GM23338 (cell line): Measurements from ENCODE around the gene KBTBD12. TPM values are rescaled to one million over a fixed set of nuclear protein-coding genes. Genes with fewer than 3 reads are reported as not detected.
A peak's percentile ranks its signal among the peaks of the same experiment; 100 is the strongest.

Source experiments
- ATAC-seq: fragments of 200-7000 bp; cut with Tn5 transposase; 3 replicates; pipeline ENCODE4 v1.9.1; 2020
- DNase-seq: peaks from one replicate; pipeline ENCODE4 v3.0.0-alpha.2; 2015; ENCODE audit warnings: low spot score
- H2AFZ ChIP-seq: fragments of 200-600 bp; sonication (generic); 2 replicates; pipeline ENCODE4 v1.8.0; 2016; ENCODE audit warnings: antibody characterized with exemption, mild to moderate bottlenecking, moderate library complexity
- H3F3A ChIP-seq: fragments of 200-600 bp; sonication (generic); replicated peaks from 2 replicates; pipeline ENCODE4 v1.8.0; 2017; ENCODE audit warnings: antibody characterized with exemption, mixed run types, low read depth
- H3K27ac ChIP-seq: fragments of 200-600 bp; sonication (generic); 2 replicates; pipeline ENCODE4 v1.6.1; 2016; ENCODE audit warnings: low read depth
- H3K27me3 ChIP-seq: fragments of 200-600 bp; sonication (generic); 2 replicates; pipeline ENCODE4 v1.8.0; 2016; ENCODE audit warnings: mild to moderate bottlenecking, mixed run types, moderate library complexity; ENCODE audit not compliant: insufficient read depth
- H3K36me3 ChIP-seq: fragments of 200-600 bp; sonication (generic); 2 replicates; pipeline ENCODE4 v1.8.0; 2016; ENCODE audit warnings: mild to moderate bottlenecking; ENCODE audit not compliant: insufficient read depth
- H3K4me1 ChIP-seq: fragments of 200-600 bp; sonication (generic); 2 replicates; pipeline ENCODE4 v1.8.0; 2016; ENCODE audit warnings: mild to moderate bottlenecking, moderate library complexity; ENCODE audit not compliant: insufficient read depth
- H3K4me2 ChIP-seq: fragments of 200-600 bp; sonication (generic); 2 replicates; pipeline ENCODE4 v1.7.1; 2017; ENCODE audit warnings: mixed run types
- H3K4me3 ChIP-seq: fragments of 200-600 bp; sonication (generic); 2 replicates; pipeline ENCODE4 v1.6.1; 2016; ENCODE audit warnings: mixed run types
- H3K79me2 ChIP-seq: fragments of 200-600 bp; sonication (generic); replicated peaks from 2 replicates; pipeline ENCODE4 v1.8.0; 2017; ENCODE audit warnings: mild to moderate bottlenecking; ENCODE audit not compliant: insufficient read depth
- H3K9me2 ChIP-seq: fragments of 200-600 bp; sonication (generic); 2 replicates; pipeline ENCODE4 v1.8.0; 2017; ENCODE audit not compliant: insufficient read depth
- H4K20me1 ChIP-seq: fragments of 200-600 bp; sonication (generic); replicated peaks from 2 replicates; pipeline ENCODE4 v1.8.0; 2017; ENCODE audit warnings: mild to moderate bottlenecking; ENCODE audit not compliant: insufficient read depth
- H3K27ac Mint-ChIP-seq: 2 replicates; pipeline ENCODE4 v1.8.0; 2020; ENCODE audit warnings: inconsistent platforms, mild to moderate bottlenecking, moderate library complexity, mixed read lengths
- H3K27me3 Mint-ChIP-seq: 3 replicates; pipeline ENCODE4 v1.8.0; 2022; ENCODE audit warnings: low read depth, mild to moderate bottlenecking, moderate library complexity, mixed read lengths, inconsistent platforms; ENCODE audit not compliant: insufficient read depth, poor library complexity
- H3K36me3 Mint-ChIP-seq: 3 replicates; pipeline ENCODE4 v1.8.0; 2021; ENCODE audit warnings: low read depth, mild to moderate bottlenecking, inconsistent platforms, moderate library complexity, mixed read lengths
- H3K4me1 Mint-ChIP-seq: 3 replicates; pipeline ENCODE4 v1.8.0; 2020; ENCODE audit warnings: mild to moderate bottlenecking, inconsistent platforms, mixed read lengths
- H3K4me3 Mint-ChIP-seq: 3 replicates; pipeline ENCODE4 v1.8.0; 2021; ENCODE audit warnings: moderate library complexity, mild to moderate bottlenecking, inconsistent platforms, mixed read lengths
- H3K9me3 Mint-ChIP-seq: 3 replicates; pipeline ENCODE4 v1.8.0; 2020; ENCODE audit warnings: moderate library complexity, mild to moderate bottlenecking, inconsistent platforms, mixed read lengths
- CREB1 ChIP-seq: fragments of 250-450 bp; sonication (Bioruptor Pico); IDR thresholded peaks from 2 replicates; pipeline ENCODE4 v1.5.0; 2020; ENCODE audit warnings: low read depth, mild to moderate bottlenecking, moderate library complexity
- ETS1 ChIP-seq: IDR thresholded peaks from 2 replicates; pipeline ENCODE4 v1.6.1; 2016; ENCODE audit warnings: antibody characterized with exemption
- JUNB ChIP-seq: IDR thresholded peaks from one replicate; pipeline ENCODE4 v1.6.1; 2016; ENCODE audit warnings: antibody characterized with exemption; ENCODE audit not compliant: unreplicated experiment
- NANOG ChIP-seq: IDR thresholded peaks from 2 replicates; pipeline ENCODE4 v1.6.1; 2016; ENCODE audit warnings: antibody characterized with exemption, borderline replicate concordance
- ZNF331 ChIP-seq: fragments of 250-450 bp; sonication (Bioruptor Pico); IDR thresholded peaks from 2 replicates; pipeline ENCODE4 v1.5.0; 2020; ENCODE audit warnings: low read depth, mild to moderate bottlenecking, moderate library complexity
- polyA plus RNA-seq: library from polyadenylated mRNA; unstranded; fragments of >200 nt; fragmentation: Nextera tagmentation; extraction: Ambion mirVana; gene quantifications from 2 replicates; pipeline ENCODE4 v1.2.1, GENCODE V29; 2016
- total RNA-seq: library from RNA; depleted of rRNA; stranded (reverse); fragments of >200 nt; shearing (Covaris generic); gene quantifications from 2 replicates; pipeline ENCODE4 v1.2.3, GENCODE V29; 2014
- TF ChIP-seq, protein P1 (sequence below), 2 experiments: fragments of 200-600 bp in 1 of 2; sonication (generic) in 1 of 2; conservative IDR thresholded peaks; 2 replicates each; pipeline versions ENCODE4 v1.5.1 to v1.6.1; 2016 to 2017; ENCODE audit warnings: antibody characterized with exemption in 2 of 2, low read depth in 2 of 2, mild to moderate bottlenecking in 2 of 2, moderate library complexity in 1 of 2
- TF ChIP-seq, protein P2 (sequence below): fragments of 250-450 bp; sonication (Bioruptor Pico); IDR thresholded peaks from 2 replicates; pipeline ENCODE4 v1.5.0; 2020; ENCODE audit warnings: mild to moderate bottlenecking, moderate library complexity

KBTBD12 gene
- total and polyA plus RNA-seq, 2 experiments from 2014 or later = 0.53 to 0.69 TPM

DNA sequence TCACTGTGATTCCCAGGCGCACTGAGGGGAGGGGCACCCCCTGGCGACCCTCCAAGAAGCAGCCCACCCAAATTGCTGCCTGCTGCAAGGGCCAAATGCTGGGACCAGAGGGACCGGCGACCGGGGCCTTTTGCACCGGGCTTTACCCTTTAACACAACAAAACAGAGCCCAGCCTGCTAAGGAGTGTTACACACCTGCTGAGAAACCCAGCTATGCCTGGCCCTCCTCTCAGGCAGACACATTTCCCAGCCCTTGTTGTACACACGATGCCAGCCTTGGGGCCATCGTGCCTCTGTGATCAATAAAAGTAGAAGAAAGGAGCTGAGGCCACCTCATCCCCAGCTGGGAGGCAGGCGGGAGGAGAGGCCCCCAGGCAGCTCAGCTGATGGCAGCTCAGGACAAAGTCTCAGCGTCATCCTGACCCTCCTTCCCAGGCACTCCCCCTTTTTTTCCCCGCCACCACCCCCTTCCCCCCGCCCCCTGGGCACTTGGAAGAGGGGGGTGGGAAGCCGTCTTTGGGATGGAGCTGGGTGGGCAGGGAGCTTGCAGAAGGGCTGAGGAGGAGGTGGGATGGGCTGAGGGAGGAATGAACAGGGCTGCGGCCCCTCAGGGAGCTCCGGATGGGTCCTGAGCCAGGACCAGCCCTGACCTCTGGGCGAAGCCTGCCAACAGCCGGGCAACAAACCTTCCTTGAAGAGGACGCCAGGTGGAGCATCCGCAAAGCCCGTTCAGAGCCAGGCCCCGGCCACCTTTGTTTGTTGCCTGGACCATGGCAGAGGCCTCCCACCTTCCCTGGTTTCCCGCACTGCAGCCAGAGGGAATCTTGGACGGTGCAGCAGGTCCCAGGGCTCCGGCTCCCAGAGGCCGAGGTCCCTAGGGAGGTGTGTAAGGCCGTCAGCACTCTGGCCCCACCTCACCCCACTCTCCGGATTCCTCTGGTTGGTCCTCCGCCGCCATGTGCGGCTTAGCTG lies 91.3 kb downstream of the KBTBD12 start:
- H3K27ac ChIP-seq = peak overlapping the region; percentile 74; the same call in 1 of the 2 replicates
- H3K27me3 ChIP-seq = no peaks in the 10 kb centered on the region
- H3K4me3 ChIP-seq = peak overlapping the region; percentile 45

More for the DNA sequence above, 91.3 kb downstream of the KBTBD12 start:
- H4K20me1 ChIP-seq = no peaks in the 10 kb centered on the region
- Mint-ChIP-seq H3K27me3 (peaks cover 4% of the 10 kb centered on the region), H3K9me3 (no peaks in the 10 kb centered on the region), H3K4me3 (peak overlapping the region; percentile 61), H3K27ac (no peak overlapping the region; the same call in 1 of the 2 replicates), H3K4me1 (peaks cover 20% of the 10 kb centered on the region), H3K36me3 (no peaks in the 10 kb centered on the region)
- H3K4me1 ChIP-seq = peaks cover 19% of the 10 kb centered on the region
- peak overlapping the region; percentile 85 for H3K4me2 ChIP-seq
- H3K9me2 ChIP-seq = no peaks in the 10 kb centered on the region
- no peak for TF ChIP-seq ZNF331 (CRISPR knock-in tag)
- TF ChIP-seq NANOG = no peak
- TF ChIP-seq CREB1 (CRISPR knock-in tag) = 0 out of 2 replicates have a peak, but pooled peaks have one; percentile 17
- TF ChIP-seq JUNB = no peak
- TF ChIP-seq, protein P1, sequence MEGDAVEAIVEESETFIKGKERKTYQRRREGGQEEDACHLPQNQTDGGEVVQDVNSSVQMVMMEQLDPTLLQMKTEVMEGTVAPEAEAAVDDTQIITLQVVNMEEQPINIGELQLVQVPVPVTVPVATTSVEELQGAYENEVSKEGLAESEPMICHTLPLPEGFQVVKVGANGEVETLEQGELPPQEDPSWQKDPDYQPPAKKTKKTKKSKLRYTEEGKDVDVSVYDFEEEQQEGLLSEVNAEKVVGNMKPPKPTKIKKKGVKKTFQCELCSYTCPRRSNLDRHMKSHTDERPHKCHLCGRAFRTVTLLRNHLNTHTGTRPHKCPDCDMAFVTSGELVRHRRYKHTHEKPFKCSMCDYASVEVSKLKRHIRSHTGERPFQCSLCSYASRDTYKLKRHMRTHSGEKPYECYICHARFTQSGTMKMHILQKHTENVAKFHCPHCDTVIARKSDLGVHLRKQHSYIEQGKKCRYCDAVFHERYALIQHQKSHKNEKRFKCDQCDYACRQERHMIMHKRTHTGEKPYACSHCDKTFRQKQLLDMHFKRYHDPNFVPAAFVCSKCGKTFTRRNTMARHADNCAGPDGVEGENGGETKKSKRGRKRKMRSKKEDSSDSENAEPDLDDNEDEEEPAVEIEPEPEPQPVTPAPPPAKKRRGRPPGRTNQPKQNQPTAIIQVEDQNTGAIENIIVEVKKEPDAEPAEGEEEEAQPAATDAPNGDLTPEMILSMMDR (conservative IDR thresholded peaks at IDR 0.05; ENCODE audit: low read depth in 2 of 2) = 0 out of 4 replicates have a peak, but pooled peaks of 1 of the 2 experiments have one; percentile 3
- TF ChIP-seq, protein P2, sequence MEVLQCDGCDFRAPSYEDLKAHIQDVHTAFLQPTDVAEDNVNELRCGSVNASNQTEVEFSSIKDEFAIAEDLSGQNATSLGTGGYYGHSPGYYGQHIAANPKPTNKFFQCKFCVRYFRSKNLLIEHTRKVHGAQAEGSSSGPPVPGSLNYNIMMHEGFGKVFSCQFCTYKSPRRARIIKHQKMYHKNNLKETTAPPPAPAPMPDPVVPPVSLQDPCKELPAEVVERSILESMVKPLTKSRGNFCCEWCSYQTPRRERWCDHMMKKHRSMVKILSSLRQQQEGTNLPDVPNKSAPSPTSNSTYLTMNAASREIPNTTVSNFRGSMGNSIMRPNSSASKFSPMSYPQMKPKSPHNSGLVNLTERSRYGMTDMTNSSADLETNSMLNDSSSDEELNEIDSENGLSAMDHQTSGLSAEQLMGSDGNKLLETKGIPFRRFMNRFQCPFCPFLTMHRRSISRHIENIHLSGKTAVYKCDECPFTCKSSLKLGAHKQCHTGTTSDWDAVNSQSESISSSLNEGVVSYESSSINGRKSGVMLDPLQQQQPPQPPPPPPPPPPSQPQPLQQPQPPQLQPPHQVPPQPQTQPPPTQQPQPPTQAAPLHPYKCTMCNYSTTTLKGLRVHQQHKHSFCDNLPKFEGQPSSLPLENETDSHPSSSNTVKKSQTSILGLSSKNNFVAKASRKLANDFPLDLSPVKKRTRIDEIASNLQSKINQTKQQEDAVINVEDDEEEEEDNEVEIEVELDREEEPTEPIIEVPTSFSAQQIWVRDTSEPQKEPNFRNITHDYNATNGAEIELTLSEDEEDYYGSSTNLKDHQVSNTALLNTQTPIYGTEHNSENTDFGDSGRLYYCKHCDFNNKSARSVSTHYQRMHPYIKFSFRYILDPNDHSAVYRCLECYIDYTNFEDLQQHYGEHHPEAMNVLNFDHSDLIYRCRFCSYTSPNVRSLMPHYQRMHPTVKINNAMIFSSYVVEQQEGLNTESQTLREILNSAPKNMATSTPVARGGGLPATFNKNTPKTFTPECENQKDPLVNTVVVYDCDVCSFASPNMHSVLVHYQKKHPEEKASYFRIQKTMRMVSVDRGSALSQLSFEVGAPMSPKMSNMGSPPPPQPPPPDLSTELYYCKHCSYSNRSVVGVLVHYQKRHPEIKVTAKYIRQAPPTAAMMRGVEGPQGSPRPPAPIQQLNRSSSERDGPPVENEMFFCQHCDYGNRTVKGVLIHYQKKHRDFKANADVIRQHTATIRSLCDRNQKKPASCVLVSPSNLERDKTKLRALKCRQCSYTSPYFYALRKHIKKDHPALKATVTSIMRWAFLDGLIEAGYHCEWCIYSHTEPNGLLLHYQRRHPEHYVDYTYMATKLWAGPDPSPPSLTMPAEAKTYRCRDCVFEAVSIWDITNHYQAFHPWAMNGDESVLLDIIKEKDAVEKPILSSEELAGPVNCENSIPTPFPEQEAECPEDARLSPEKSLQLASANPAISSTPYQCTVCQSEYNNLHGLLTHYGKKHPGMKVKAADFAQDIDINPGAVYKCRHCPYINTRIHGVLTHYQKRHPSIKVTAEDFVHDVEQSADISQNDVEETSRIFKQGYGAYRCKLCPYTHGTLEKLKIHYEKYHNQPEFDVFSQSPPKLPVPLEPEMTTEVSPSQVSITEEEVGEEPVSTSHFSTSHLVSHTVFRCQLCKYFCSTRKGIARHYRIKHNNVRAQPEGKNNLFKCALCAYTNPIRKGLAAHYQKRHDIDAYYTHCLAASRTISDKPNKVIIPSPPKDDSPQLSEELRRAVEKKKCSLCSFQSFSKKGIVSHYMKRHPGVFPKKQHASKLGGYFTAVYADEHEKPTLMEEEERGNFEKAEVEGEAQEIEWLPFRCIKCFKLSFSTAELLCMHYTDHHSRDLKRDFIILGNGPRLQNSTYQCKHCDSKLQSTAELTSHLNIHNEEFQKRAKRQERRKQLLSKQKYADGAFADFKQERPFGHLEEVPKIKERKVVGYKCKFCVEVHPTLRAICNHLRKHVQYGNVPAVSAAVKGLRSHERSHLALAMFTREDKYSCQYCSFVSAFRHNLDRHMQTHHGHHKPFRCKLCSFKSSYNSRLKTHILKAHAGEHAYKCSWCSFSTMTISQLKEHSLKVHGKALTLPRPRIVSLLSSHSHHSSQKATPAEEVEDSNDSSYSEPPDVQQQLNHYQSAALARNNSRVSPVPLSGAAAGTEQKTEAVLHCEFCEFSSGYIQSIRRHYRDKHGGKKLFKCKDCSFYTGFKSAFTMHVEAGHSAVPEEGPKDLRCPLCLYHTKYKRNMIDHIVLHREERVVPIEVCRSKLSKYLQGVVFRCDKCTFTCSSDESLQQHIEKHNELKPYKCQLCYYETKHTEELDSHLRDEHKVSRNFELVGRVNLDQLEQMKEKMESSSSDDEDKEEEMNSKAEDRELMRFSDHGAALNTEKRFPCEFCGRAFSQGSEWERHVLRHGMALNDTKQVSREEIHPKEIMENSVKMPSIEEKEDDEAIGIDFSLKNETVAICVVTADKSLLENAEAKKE (CRISPR knock-in tag) = no peak
- no peak for TF ChIP-seq ETS1
- peak; percentile 61 for ATAC-seq
- H3K79me2 ChIP-seq = no peaks in the 10 kb centered on the region
- DNase-seq = peak; percentile 70
- peak overlapping the region; percentile 96 for H2AFZ ChIP-seq
- H3F3A ChIP-seq = 0 out of 2 replicates have a peak, but pooled peaks cover 9% of the 10 kb centered on the region
- no peaks in the 10 kb centered on the region for H3K36me3 ChIP-seq
